GM23338 (cell line): Measurements from ENCODE around the gene ADAMTS18. TPM values are rescaled to one million over a fixed set of nuclear protein-coding genes. Genes with fewer than 3 reads are reported as not detected.
"Not testable (repeated sequence)": the region's sequence is repeated elsewhere in the genome, so short reads cannot be mapped to it uniquely, and the experiment has no call there.

Experiments
- ATAC-seq: fragments of 200-7000 bp; cut with Tn5 transposase; 3 replicates; pipeline ENCODE4 v1.9.1; 2020
- DNase-seq: peaks from one replicate; pipeline ENCODE4 v3.0.0-alpha.2; 2015; ENCODE audit warnings: low spot score
- H2AFZ ChIP-seq: fragments of 200-600 bp; sonication (generic); 2 replicates; pipeline ENCODE4 v1.8.0; 2016; ENCODE audit warnings: antibody characterized with exemption, mild to moderate bottlenecking, moderate library complexity
- H3F3A ChIP-seq: fragments of 200-600 bp; sonication (generic); replicated peaks from 2 replicates; pipeline ENCODE4 v1.8.0; 2017; ENCODE audit warnings: antibody characterized with exemption, mixed run types, low read depth
- H3K27ac ChIP-seq: fragments of 200-600 bp; sonication (generic); 2 replicates; pipeline ENCODE4 v1.6.1; 2016; ENCODE audit warnings: low read depth
- H3K27me3 ChIP-seq: fragments of 200-600 bp; sonication (generic); 2 replicates; pipeline ENCODE4 v1.8.0; 2016; ENCODE audit warnings: mild to moderate bottlenecking, mixed run types, moderate library complexity; ENCODE audit not compliant: insufficient read depth
- H3K36me3 ChIP-seq: fragments of 200-600 bp; sonication (generic); 2 replicates; pipeline ENCODE4 v1.8.0; 2016; ENCODE audit warnings: mild to moderate bottlenecking; ENCODE audit not compliant: insufficient read depth
- H3K4me1 ChIP-seq: fragments of 200-600 bp; sonication (generic); 2 replicates; pipeline ENCODE4 v1.8.0; 2016; ENCODE audit warnings: mild to moderate bottlenecking, moderate library complexity; ENCODE audit not compliant: insufficient read depth
- H3K4me2 ChIP-seq: fragments of 200-600 bp; sonication (generic); 2 replicates; pipeline ENCODE4 v1.7.1; 2017; ENCODE audit warnings: mixed run types
- H3K4me3 ChIP-seq: fragments of 200-600 bp; sonication (generic); 2 replicates; pipeline ENCODE4 v1.6.1; 2016; ENCODE audit warnings: mixed run types
- H3K79me2 ChIP-seq: fragments of 200-600 bp; sonication (generic); replicated peaks from 2 replicates; pipeline ENCODE4 v1.8.0; 2017; ENCODE audit warnings: mild to moderate bottlenecking; ENCODE audit not compliant: insufficient read depth
- H3K9me2 ChIP-seq: fragments of 200-600 bp; sonication (generic); 2 replicates; pipeline ENCODE4 v1.8.0; 2017; ENCODE audit not compliant: insufficient read depth
- H4K20me1 ChIP-seq: fragments of 200-600 bp; sonication (generic); replicated peaks from 2 replicates; pipeline ENCODE4 v1.8.0; 2017; ENCODE audit warnings: mild to moderate bottlenecking; ENCODE audit not compliant: insufficient read depth
- H3K27ac Mint-ChIP-seq: 2 replicates; pipeline ENCODE4 v1.8.0; 2020; ENCODE audit warnings: inconsistent platforms, mild to moderate bottlenecking, moderate library complexity, mixed read lengths
- H3K27me3 Mint-ChIP-seq: 3 replicates; pipeline ENCODE4 v1.8.0; 2022; ENCODE audit warnings: low read depth, mild to moderate bottlenecking, moderate library complexity, mixed read lengths, inconsistent platforms; ENCODE audit not compliant: insufficient read depth, poor library complexity
- H3K36me3 Mint-ChIP-seq: 3 replicates; pipeline ENCODE4 v1.8.0; 2021; ENCODE audit warnings: low read depth, mild to moderate bottlenecking, inconsistent platforms, moderate library complexity, mixed read lengths
- H3K4me1 Mint-ChIP-seq: 3 replicates; pipeline ENCODE4 v1.8.0; 2020; ENCODE audit warnings: mild to moderate bottlenecking, inconsistent platforms, mixed read lengths
- H3K4me3 Mint-ChIP-seq: 3 replicates; pipeline ENCODE4 v1.8.0; 2021; ENCODE audit warnings: moderate library complexity, mild to moderate bottlenecking, inconsistent platforms, mixed read lengths
- H3K9me3 Mint-ChIP-seq: 3 replicates; pipeline ENCODE4 v1.8.0; 2020; ENCODE audit warnings: moderate library complexity, mild to moderate bottlenecking, inconsistent platforms, mixed read lengths
- CREB1 ChIP-seq: fragments of 250-450 bp; sonication (Bioruptor Pico); IDR thresholded peaks from 2 replicates; pipeline ENCODE4 v1.5.0; 2020; ENCODE audit warnings: low read depth, mild to moderate bottlenecking, moderate library complexity
- CTCF ChIP-seq, 2 experiments: fragments of 200-600 bp in 1 of 2; sonication (generic) in 1 of 2; conservative IDR thresholded peaks; 2 replicates each; pipeline versions ENCODE4 v1.5.1 to v1.6.1; 2016 to 2017; ENCODE audit warnings: antibody characterized with exemption in 2 of 2, low read depth in 2 of 2, mild to moderate bottlenecking in 2 of 2, moderate library complexity in 1 of 2
- ETS1 ChIP-seq: IDR thresholded peaks from 2 replicates; pipeline ENCODE4 v1.6.1; 2016; ENCODE audit warnings: antibody characterized with exemption
- EZH2 ChIP-seq: fragments of 200-600 bp; sonication (generic); IDR thresholded peaks from one replicate; pipeline ENCODE4 v1.8.0; 2017; ENCODE audit warnings: antibody characterized with exemption, mild to moderate bottlenecking, low read depth; ENCODE audit not compliant: unreplicated experiment
- EZH2phosphoT487 ChIP-seq: fragments of 200-600 bp; sonication (generic); IDR thresholded peaks from one replicate; pipeline ENCODE4 v1.8.1; 2018; ENCODE audit warnings: antibody characterized with exemption; ENCODE audit not compliant: unreplicated experiment
- POLR2AphosphoS5 ChIP-seq: IDR thresholded peaks from 2 replicates; pipeline ENCODE4 v1.6.1; 2016; ENCODE audit warnings: antibody characterized with exemption, low read depth
- STAT1 ChIP-seq: IDR thresholded peaks from one replicate; pipeline ENCODE4 v1.6.1; 2016; ENCODE audit warnings: antibody characterized with exemption; ENCODE audit not compliant: unreplicated experiment
- ZNF114 ChIP-seq: fragments of 250-450 bp; sonication (Bioruptor Pico); IDR thresholded peaks from 2 replicates; pipeline ENCODE4 v1.5.0; 2020; ENCODE audit warnings: mild to moderate bottlenecking, moderate library complexity
- polyA plus RNA-seq: library from polyadenylated mRNA; unstranded; fragments of >200 nt; fragmentation: Nextera tagmentation; extraction: Ambion mirVana; gene quantifications from 2 replicates; pipeline ENCODE4 v1.2.1, GENCODE V29; 2016
- total RNA-seq: library from RNA; depleted of rRNA; stranded (reverse); fragments of >200 nt; shearing (Covaris generic); gene quantifications from 2 replicates; pipeline ENCODE4 v1.2.3, GENCODE V29; 2014
- TF ChIP-seq, protein P1 (sequence below): IDR thresholded peaks from one replicate; pipeline ENCODE4 v1.6.1; 2018; ENCODE audit warnings: antibody characterized with exemption; ENCODE audit not compliant: unreplicated experiment
- TF ChIP-seq, protein P2 (sequence below): fragments of 250-450 bp; sonication (Bioruptor Pico); IDR thresholded peaks from 2 replicates; pipeline ENCODE4 v1.5.0; 2020; ENCODE audit warnings: mild to moderate bottlenecking, moderate library complexity

ADAMTS18 gene
- total and polyA plus RNA-seq, 2 experiments from 2014 or later: 0.15 to 0.90 TPM

DNA sequence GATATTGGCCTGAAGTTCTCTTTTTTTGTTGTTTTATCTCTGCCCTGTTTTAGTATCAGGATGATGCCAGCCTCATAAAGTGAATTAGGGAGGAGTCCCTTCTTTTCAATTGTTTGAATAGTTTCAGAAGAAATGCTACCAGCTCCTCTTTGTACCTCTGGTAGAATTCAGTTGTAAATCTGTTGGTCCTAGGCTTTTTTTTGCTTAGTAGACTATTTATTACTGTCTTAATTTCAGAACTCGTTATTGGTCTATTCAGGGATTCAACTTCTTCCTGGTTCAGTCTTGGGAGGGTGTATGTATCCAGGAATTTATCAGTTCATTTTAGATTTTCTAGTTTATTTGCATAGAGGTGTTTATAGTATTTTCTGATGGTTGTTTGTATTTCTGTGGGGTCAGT is 168.6 kb downstream of the ADAMTS18 start:
- H3K79me2 ChIP-seq, H3K4me1 Mint-ChIP-seq, H3K27ac Mint-ChIP-seq, H3K36me3 ChIP-seq, H3K27ac ChIP-seq, H3K36me3 Mint-ChIP-seq, H3K27me3 Mint-ChIP-seq, H3K4me1 ChIP-seq, H4K20me1 ChIP-seq, ATAC-seq, DNase-seq, H3K9me2 ChIP-seq, H3K4me2 ChIP-seq, H3K4me3 Mint-ChIP-seq, H3K4me3 ChIP-seq, H3K27me3 ChIP-seq, H3K9me3 Mint-ChIP-seq, H2AFZ ChIP-seq, H3F3A ChIP-seq: not testable (repeated sequence)

DNA sequence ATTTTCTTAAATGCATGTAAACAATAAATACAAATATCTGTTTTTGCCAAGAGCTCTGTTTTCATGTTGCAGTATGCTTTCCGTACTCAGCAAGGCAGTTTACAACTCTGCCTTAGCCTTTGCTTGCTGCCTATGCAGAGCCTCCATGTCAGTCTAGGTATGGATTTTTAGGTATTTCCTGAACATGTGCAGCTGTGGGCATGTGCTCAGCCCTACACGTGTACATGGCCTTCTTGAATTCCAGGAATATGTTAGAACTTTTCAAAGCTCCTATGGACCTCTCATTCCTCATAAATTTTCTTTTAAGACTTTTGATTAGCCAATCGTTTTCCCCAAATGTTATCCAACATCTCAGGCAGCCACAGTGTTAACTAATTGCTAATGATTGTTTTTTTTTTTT is 171.9 kb downstream of the ADAMTS18 start:
- Histone ChIP-seq H3K4me3 (no peak overlapping the region), H3K36me3 (no peaks in the 10 kb centered on the region), H3K4me1 (no peaks in the 10 kb centered on the region), H3F3A (no peaks in the 10 kb centered on the region), H2AFZ (no peak overlapping the region), H3K4me2 (no peak overlapping the region), H3K79me2 (no peaks in the 10 kb centered on the region), H3K27ac (no peak overlapping the region), H4K20me1 (no peaks in the 10 kb centered on the region), H3K9me2 (no peaks in the 10 kb centered on the region), H3K27me3 (no peaks in the 10 kb centered on the region)
- Mint-ChIP-seq H3K27me3 (peaks cover 2% of the 10 kb centered on the region), H3K27ac (no peak overlapping the region), H3K9me3 (no peaks in the 10 kb centered on the region), H3K4me1 (no peaks in the 10 kb centered on the region), H3K4me3 (no peak overlapping the region), H3K36me3 (no peaks in the 10 kb centered on the region)
- ATAC-seq: no peak
- TF ChIP-seq, protein P1, sequence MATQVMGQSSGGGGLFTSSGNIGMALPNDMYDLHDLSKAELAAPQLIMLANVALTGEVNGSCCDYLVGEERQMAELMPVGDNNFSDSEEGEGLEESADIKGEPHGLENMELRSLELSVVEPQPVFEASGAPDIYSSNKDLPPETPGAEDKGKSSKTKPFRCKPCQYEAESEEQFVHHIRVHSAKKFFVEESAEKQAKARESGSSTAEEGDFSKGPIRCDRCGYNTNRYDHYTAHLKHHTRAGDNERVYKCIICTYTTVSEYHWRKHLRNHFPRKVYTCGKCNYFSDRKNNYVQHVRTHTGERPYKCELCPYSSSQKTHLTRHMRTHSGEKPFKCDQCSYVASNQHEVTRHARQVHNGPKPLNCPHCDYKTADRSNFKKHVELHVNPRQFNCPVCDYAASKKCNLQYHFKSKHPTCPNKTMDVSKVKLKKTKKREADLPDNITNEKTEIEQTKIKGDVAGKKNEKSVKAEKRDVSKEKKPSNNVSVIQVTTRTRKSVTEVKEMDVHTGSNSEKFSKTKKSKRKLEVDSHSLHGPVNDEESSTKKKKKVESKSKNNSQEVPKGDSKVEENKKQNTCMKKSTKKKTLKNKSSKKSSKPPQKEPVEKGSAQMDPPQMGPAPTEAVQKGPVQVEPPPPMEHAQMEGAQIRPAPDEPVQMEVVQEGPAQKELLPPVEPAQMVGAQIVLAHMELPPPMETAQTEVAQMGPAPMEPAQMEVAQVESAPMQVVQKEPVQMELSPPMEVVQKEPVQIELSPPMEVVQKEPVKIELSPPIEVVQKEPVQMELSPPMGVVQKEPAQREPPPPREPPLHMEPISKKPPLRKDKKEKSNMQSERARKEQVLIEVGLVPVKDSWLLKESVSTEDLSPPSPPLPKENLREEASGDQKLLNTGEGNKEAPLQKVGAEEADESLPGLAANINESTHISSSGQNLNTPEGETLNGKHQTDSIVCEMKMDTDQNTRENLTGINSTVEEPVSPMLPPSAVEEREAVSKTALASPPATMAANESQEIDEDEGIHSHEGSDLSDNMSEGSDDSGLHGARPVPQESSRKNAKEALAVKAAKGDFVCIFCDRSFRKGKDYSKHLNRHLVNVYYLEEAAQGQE: no peak
- TF ChIP-seq POLR2AphosphoS5 (no peak), CTCF (conservative IDR thresholded peaks at IDR 0.05; ENCODE audit: low read depth in 2 of 2) (no peak), EZH2 (no peak), ZNF114 (CRISPR knock-in tag) (no peak), CREB1 (CRISPR knock-in tag) (no peak), STAT1 (no peak), EZH2phosphoT487 (no peak), ETS1 (no peak)
- TF ChIP-seq, protein P2, sequence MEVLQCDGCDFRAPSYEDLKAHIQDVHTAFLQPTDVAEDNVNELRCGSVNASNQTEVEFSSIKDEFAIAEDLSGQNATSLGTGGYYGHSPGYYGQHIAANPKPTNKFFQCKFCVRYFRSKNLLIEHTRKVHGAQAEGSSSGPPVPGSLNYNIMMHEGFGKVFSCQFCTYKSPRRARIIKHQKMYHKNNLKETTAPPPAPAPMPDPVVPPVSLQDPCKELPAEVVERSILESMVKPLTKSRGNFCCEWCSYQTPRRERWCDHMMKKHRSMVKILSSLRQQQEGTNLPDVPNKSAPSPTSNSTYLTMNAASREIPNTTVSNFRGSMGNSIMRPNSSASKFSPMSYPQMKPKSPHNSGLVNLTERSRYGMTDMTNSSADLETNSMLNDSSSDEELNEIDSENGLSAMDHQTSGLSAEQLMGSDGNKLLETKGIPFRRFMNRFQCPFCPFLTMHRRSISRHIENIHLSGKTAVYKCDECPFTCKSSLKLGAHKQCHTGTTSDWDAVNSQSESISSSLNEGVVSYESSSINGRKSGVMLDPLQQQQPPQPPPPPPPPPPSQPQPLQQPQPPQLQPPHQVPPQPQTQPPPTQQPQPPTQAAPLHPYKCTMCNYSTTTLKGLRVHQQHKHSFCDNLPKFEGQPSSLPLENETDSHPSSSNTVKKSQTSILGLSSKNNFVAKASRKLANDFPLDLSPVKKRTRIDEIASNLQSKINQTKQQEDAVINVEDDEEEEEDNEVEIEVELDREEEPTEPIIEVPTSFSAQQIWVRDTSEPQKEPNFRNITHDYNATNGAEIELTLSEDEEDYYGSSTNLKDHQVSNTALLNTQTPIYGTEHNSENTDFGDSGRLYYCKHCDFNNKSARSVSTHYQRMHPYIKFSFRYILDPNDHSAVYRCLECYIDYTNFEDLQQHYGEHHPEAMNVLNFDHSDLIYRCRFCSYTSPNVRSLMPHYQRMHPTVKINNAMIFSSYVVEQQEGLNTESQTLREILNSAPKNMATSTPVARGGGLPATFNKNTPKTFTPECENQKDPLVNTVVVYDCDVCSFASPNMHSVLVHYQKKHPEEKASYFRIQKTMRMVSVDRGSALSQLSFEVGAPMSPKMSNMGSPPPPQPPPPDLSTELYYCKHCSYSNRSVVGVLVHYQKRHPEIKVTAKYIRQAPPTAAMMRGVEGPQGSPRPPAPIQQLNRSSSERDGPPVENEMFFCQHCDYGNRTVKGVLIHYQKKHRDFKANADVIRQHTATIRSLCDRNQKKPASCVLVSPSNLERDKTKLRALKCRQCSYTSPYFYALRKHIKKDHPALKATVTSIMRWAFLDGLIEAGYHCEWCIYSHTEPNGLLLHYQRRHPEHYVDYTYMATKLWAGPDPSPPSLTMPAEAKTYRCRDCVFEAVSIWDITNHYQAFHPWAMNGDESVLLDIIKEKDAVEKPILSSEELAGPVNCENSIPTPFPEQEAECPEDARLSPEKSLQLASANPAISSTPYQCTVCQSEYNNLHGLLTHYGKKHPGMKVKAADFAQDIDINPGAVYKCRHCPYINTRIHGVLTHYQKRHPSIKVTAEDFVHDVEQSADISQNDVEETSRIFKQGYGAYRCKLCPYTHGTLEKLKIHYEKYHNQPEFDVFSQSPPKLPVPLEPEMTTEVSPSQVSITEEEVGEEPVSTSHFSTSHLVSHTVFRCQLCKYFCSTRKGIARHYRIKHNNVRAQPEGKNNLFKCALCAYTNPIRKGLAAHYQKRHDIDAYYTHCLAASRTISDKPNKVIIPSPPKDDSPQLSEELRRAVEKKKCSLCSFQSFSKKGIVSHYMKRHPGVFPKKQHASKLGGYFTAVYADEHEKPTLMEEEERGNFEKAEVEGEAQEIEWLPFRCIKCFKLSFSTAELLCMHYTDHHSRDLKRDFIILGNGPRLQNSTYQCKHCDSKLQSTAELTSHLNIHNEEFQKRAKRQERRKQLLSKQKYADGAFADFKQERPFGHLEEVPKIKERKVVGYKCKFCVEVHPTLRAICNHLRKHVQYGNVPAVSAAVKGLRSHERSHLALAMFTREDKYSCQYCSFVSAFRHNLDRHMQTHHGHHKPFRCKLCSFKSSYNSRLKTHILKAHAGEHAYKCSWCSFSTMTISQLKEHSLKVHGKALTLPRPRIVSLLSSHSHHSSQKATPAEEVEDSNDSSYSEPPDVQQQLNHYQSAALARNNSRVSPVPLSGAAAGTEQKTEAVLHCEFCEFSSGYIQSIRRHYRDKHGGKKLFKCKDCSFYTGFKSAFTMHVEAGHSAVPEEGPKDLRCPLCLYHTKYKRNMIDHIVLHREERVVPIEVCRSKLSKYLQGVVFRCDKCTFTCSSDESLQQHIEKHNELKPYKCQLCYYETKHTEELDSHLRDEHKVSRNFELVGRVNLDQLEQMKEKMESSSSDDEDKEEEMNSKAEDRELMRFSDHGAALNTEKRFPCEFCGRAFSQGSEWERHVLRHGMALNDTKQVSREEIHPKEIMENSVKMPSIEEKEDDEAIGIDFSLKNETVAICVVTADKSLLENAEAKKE (CRISPR knock-in tag): no peak
- DNase-seq: no peak
